ENCODE results near the gene ZNF45.
"Not testable (repeated sequence)": the region's sequence is repeated elsewhere in the genome, so short reads cannot be mapped to it uniquely, and the experiment has no call there.

The ZNF45 gene

GRCh38 chr19:43934985-43935708 lies at the start of gene ZNF45:
TSS of gene ZNF45 (minus strand) at chr19:43935282. CDS start at chr19:43922185, 13,097 bp downstream.
- Mint-ChIP-seq H3K9me3 (no peaks in the 10 kb centered on the region), H3K27ac (peak within 1 kb of the TSS; percentile 88), H3K4me1 (peaks cover 7% of the 10 kb centered on the region), H3K4me3 (peak within 1 kb of the TSS; percentile 88), H3K36me3 (peaks cover 33% of the 10 kb centered on the region)
- ATAC-seq (peak; percentile 99), DNase-seq (ENCODE audit: low spot score in 2 of 2) (peak; percentile 70 to 92)

- no peak for ATAC-seq
- peak overlapping the region; percentile 90 for H3K27ac Mint-ChIP-seq
These were observed 49.6 kb upstream of the ZNF45 start for GRCh38 chr19:43984687-43985000.

GRCh38 chr19:43983912-43984686 lies 49.0 kb upstream of the ZNF45 start, which contains the start of gene ZNF155:
TSS of gene ZNF155 (plus strand) at chr19:43984188. CDS start at chr19:43988544, 4,356 bp downstream.
- peaks cover 9% of the 10 kb centered on the region for H3K9me3 Mint-ChIP-seq
- peaks cover 9% of the 10 kb centered on the region for H3K36me3 Mint-ChIP-seq
- ATAC-seq: peak; percentile 97
- peak within 1 kb of the TSS; percentile 82 for H3K4me3 Mint-ChIP-seq
- DNase-seq (ENCODE audit: low spot score in 2 of 2): peak; percentile 48 to 87
- H3K27ac Mint-ChIP-seq: peak within 1 kb of the TSS; percentile 90
- peaks cover 5% of the 10 kb centered on the region for H3K4me1 Mint-ChIP-seq

More at GRCh38 chr19:43984687-43985000, 49.6 kb upstream of the ZNF45 start:
- Mint-ChIP-seq H3K36me3 (peaks cover 14% of the 10 kb centered on the region), H3K9me3 (peaks cover 9% of the 10 kb centered on the region), H3K4me3 (peak overlapping the region; percentile 82), H3K4me1 (peaks cover 5% of the 10 kb centered on the region)
- no peak for DNase-seq (ENCODE audit: low spot score in 2 of 2)

GRCh38 chr19:43983544-43983911 lies 48.4 kb upstream of the ZNF45 start:
- DNase-seq (ENCODE audit: low spot score in 2 of 2): no peak
- Mint-ChIP-seq H3K4me1 (peaks cover 5% of the 10 kb centered on the region), H3K36me3 (peaks cover 3% of the 10 kb centered on the region), H3K27ac (peak overlapping the region; percentile 90), H3K9me3 (peaks cover 8% of the 10 kb centered on the region), H3K4me3 (peak overlapping the region; percentile 82)
- ATAC-seq: no peak

GRCh38 chr19:43976732-43977131 lies 41.6 kb upstream of the ZNF45 start:
- Mint-ChIP-seq H3K4me3 (no peak overlapping the region), H3K9me3 (peaks cover 28% of the 10 kb centered on the region), H3K36me3 (no peaks in the 10 kb centered on the region), H3K4me1 (no peaks in the 10 kb centered on the region), H3K27ac (no peak overlapping the region)
- ATAC-seq (no peak), DNase-seq (ENCODE audit: low spot score in 2 of 2) (no peak)

GRCh38 chr19:43966079-43966694 lies 31.1 kb upstream of the ZNF45 start:
- Mint-ChIP-seq H3K36me3 (peaks cover 5% of the 10 kb centered on the region), H3K4me3 (no peak overlapping the region)

GRCh38 chr19:43960411-43960810 lies 25.3 kb upstream of the ZNF45 start:
- Mint-ChIP-seq H3K27ac (no peak overlapping the region), H3K9me3 (peaks cover 20% of the 10 kb centered on the region), H3K4me1 (no peaks in the 10 kb centered on the region), H3K4me3 (no peak overlapping the region), H3K36me3 (no peaks in the 10 kb centered on the region)
- DNase-seq (ENCODE audit: low spot score in 2 of 2): no peak
- ATAC-seq: no peak

More at GRCh38 chr19:43966079-43966694, 31.1 kb upstream of the ZNF45 start:
- Mint-ChIP-seq H3K4me1 (no peaks in the 10 kb centered on the region), H3K27ac (no peak overlapping the region), H3K9me3 (peaks cover 35% of the 10 kb centered on the region)
- no peak for DNase-seq (ENCODE audit: low spot score in 2 of 2)
- ATAC-seq: no peak

GRCh38 chr19:43957891-43958290 lies 22.8 kb upstream of the ZNF45 start:
- peaks cover 18% of the 10 kb centered on the region for H3K9me3 Mint-ChIP-seq
- H3K36me3 Mint-ChIP-seq: no peaks in the 10 kb centered on the region
- no peak overlapping the region for H3K4me3 Mint-ChIP-seq
- H3K4me1 Mint-ChIP-seq: no peaks in the 10 kb centered on the region
- no peak overlapping the region for H3K27ac Mint-ChIP-seq
- ATAC-seq: no peak
- DNase-seq (ENCODE audit: low spot score in 2 of 2): no peak

- Mint-ChIP-seq H3K36me3 (no peaks in the 10 kb centered on the region), H3K4me3 (no peak overlapping the region), H3K9me3 (peaks cover 15% of the 10 kb centered on the region), H3K4me1 (no peaks in the 10 kb centered on the region), H3K27ac (no peak overlapping the region)
- ATAC-seq (no peak), DNase-seq (ENCODE audit: low spot score in 2 of 2) (no peak)
These were observed 21.7 kb upstream of the ZNF45 start for GRCh38 chr19:43956827-43957226.

- Mint-ChIP-seq H3K27ac (peak within 1 kb of the TSS; percentile 92), H3K4me1 (peaks cover 8% of the 10 kb centered on the region), H3K36me3 (peaks cover 7% of the 10 kb centered on the region), H3K4me3 (peak within 1 kb of the TSS; percentile 95), H3K9me3 (peaks cover 41% of the 10 kb centered on the region)
- peak; percentile 91 for ATAC-seq
- DNase-seq (ENCODE audit: low spot score in 2 of 2): peak; percentile 58 to 85
These were observed 16.0 kb upstream of the ZNF45 start, which contains the start of gene ZNF221 for GRCh38 chr19:43950834-43951645. TSS of gene ZNF221 (plus strand) at chr19:43951228. CDS start at chr19:43962727, 11,499 bp downstream.

- not testable (repeated sequence) for H3K27ac Mint-ChIP-seq
- H3K9me3 Mint-ChIP-seq: peaks cover 41% of the 10 kb centered on the region
These were observed 14.7 kb upstream of the ZNF45 start for GRCh38 chr19:43949803-43950202.

GRCh38 chr19:43947412-43947811 lies 12.3 kb upstream of the ZNF45 start:
- DNase-seq (ENCODE audit: low spot score in 2 of 2); ATAC-seq; H3K27ac Mint-ChIP-seq; H3K4me3 Mint-ChIP-seq; H3K36me3 Mint-ChIP-seq; H3K4me1 Mint-ChIP-seq: not testable (repeated sequence)
- peaks cover 43% of the 10 kb centered on the region for H3K9me3 Mint-ChIP-seq

More at GRCh38 chr19:43949803-43950202, 14.7 kb upstream of the ZNF45 start:
- not testable (repeated sequence) for ATAC-seq; H3K4me3 Mint-ChIP-seq; H3K4me1 Mint-ChIP-seq; H3K36me3 Mint-ChIP-seq; DNase-seq (ENCODE audit: low spot score in 2 of 2)

GRCh38 chr19:43941209-43941608 lies 6.1 kb upstream of the ZNF45 start:
- H3K27ac Mint-ChIP-seq: no peak overlapping the region
- DNase-seq (ENCODE audit: low spot score in 2 of 2) (no peak), ATAC-seq (no peak)
- no peak overlapping the region for H3K4me3 Mint-ChIP-seq
- no peaks in the 10 kb centered on the region for H3K4me1 Mint-ChIP-seq
- peaks cover 7% of the 10 kb centered on the region for H3K9me3 Mint-ChIP-seq
- H3K36me3 Mint-ChIP-seq: no peaks in the 10 kb centered on the region

GRCh38 chr19:43940719-43941118 lies 5.6 kb upstream of the ZNF45 start:
- Mint-ChIP-seq H3K36me3 (no peaks in the 10 kb centered on the region), H3K27ac (no peak overlapping the region), H3K4me1 (no peaks in the 10 kb centered on the region), H3K9me3 (peaks cover 3% of the 10 kb centered on the region), H3K4me3 (no peak overlapping the region)
- DNase-seq (ENCODE audit: low spot score in 2 of 2) (no peak), ATAC-seq (no peak)

Data from stimulated activated effector memory CD8-positive, alpha-beta T cell treated with anti-CD3 and anti-CD28 coated beads, Interleukin-12 subunit alpha, Interleukin-12 subunit beta, amount 100 ng/mL, for 72 hours (primary cell).